ENCODE measurements around the gene CERK.

Gene CERK

DNA sequence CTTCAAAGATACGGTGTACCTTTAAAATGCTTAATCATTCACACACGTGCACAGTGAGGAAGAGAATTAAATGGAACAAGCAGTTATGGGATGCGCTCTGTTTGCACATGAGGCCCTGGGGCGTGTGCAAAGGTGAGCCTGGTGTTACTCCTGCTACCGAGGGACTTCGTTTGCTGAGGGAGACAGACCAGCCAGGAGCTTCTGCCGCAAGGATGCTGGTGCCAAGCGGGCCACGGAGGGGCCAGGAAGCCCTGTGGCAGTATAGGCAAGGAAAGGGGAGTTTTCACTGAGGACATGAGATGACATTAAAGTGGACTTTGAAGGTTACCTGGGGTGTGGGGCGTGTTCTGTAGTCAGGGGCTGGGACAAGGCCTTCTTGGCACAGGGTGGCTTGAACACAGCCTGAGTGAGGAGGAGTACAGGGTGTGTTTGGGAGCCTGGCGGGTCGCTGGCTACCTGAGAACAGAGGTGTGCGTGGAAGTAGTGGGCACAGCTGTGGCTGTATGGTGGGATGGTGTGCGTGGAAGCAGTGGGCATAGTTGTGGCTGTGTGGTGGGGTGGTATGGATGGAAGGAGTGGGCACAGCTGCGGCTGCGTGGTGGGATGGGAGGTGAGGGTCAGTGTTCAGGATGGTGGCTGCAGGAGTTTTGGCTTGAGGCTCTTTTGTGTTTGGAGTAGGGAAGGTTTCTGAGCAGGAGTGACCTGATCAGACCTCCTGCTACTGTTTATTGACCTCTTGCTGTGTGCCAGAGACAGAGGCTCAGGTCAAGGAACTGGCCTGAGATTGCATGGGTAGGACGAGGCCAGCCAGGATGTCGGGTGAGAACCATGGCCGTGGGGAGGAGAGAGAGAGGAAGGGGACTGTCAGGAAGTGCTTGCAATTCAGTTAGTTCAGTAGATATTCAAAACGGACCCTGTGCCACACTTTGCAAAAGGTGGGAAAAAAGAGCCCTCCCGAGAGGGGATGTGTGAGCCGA lies 38.1 kb upstream of the CERK start:
- Histone ChIP-seq H3K9me3 (ENCODE audit: low read depth, low read length) (no peaks in the 10 kb centered on the region), H3K9ac (ENCODE audit: insufficient read length) (peak overlapping the region; percentile 8), H3K4me3 (no peak overlapping the region), H3K27ac (no peak overlapping the region), H3K36me3 (ENCODE audit: insufficient read depth, low read length) (no peaks in the 10 kb centered on the region)
- TF ChIP-seq FOXP2 (optimal IDR thresholded peaks at IDR 0.05; ENCODE audit: control extremely low read depth, extremely low read length, insufficient read depth) = no peak
- no peak for TF ChIP-seq POLR2AphosphoS5 (IDR thresholded peaks at IDR 0.05; ENCODE audit: borderline replicate concordance, low read depth, low read length)
- TF ChIP-seq EZH2 (IDR thresholded peaks at IDR 0.05) = no peak
- no peak for DNase-seq (ENCODE audit: low read depth, low spot score)

DNA sequence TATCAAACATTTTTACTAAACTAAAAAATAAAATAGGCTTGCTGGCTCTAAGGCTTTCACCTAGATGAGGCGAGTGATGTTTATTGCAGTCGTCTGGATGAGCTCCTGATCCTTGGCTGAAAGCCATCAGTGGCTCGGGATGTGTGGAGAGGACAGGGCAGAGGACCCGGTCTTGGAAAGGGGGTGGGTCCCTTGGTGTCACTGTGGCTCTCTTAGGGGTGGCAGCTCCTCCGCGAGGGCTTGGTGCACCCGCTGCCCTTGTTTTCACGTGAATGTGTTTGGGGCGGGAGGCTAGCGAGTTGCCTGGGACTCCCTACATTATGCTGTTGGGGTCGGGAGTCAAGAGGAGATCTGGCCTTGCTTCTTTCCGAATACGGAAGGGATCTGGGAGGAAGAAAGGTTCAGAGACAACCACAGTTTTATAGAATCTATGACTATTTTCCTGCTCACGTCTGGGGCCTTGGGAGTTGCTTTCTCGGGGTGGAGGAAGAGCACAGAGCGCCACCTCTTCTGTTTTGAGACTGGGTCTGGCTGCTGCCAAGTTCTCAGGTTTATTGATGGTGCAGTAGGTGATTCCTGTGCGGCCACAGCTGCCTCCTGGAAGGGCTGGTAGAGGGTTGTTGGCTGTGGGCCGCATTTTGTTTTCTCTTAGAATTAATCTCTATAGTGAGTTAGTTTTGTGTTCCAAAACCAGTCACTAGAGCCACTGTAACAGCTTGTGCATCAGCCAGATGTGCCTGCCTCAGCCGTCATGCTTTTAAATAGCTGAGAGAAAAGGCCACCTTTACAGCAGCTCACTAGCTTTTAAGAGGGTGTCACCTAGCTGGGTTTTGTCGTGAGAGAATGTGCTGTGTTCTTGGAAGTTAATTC lies 37.2 kb upstream of the CERK start:
- Histone ChIP-seq H3K9me3 (ENCODE audit: low read depth, low read length) (no peaks in the 10 kb centered on the region), H3K4me3 (no peak overlapping the region), H3K27ac (no peak overlapping the region), H3K9ac (ENCODE audit: insufficient read length) (peak overlapping the region; percentile 8), H3K36me3 (ENCODE audit: insufficient read depth, low read length) (no peaks in the 10 kb centered on the region)
- no peak for DNase-seq (ENCODE audit: low read depth, low spot score)
- TF ChIP-seq EZH2 (IDR thresholded peaks at IDR 0.05) (no peak), FOXP2 (optimal IDR thresholded peaks at IDR 0.05; ENCODE audit: control extremely low read depth, extremely low read length, insufficient read depth) (no peak), POLR2AphosphoS5 (IDR thresholded peaks at IDR 0.05; ENCODE audit: borderline replicate concordance, low read depth, low read length) (no peak)

DNA sequence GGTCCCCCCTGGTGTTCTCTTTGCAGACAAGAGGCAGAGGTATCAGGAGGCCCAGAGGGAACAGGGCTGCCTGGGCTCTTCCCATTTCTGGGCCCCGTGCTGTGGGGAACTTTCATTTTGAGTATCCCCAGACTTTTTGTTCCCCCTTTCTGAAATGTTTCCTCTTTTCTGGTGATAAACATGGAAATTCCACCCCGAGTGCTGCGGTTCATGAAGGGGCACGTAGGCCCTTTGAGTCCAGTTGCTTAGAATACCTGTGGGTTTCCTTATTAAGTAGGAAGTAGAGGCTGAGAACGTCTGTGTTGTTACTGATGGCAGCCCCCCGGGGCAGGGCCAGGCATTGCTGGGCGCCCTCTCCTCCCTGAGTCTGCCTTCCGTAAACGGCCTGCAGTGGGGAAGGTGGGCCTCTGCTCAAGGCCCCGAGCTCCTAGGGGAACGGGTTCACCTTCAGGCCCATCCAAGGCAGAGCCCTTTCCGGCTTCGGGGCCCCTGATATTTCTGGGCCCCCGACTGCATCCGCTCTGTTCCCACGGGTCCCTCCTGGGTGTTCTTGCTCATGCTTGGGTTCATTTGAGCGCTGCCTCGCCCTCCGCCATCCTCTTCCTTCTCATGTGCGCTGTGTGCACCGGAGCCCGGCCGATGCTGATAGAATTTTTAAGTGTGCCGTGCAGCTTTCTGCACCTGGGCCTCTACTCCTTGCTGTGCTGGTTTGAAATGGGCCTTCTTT lies 36.4 kb upstream of the CERK start:
- no peaks in the 10 kb centered on the region for H3K9me3 ChIP-seq (ENCODE audit: low read depth, low read length)
- peak overlapping the region; percentile 53 for H3K4me3 ChIP-seq
- no peak for TF ChIP-seq POLR2AphosphoS5 (IDR thresholded peaks at IDR 0.05; ENCODE audit: borderline replicate concordance, low read depth, low read length)
- no peak for TF ChIP-seq EZH2 (IDR thresholded peaks at IDR 0.05)
- no peak for TF ChIP-seq FOXP2 (optimal IDR thresholded peaks at IDR 0.05; ENCODE audit: control extremely low read depth, extremely low read length, insufficient read depth)
- DNase-seq (ENCODE audit: low read depth, low spot score) = no peak
- peak overlapping the region; percentile 71 for H3K27ac ChIP-seq
- no peaks in the 10 kb centered on the region for H3K36me3 ChIP-seq (ENCODE audit: insufficient read depth, low read length)
- H3K9ac ChIP-seq (ENCODE audit: insufficient read length) = peak overlapping the region; percentile 42

DNA sequence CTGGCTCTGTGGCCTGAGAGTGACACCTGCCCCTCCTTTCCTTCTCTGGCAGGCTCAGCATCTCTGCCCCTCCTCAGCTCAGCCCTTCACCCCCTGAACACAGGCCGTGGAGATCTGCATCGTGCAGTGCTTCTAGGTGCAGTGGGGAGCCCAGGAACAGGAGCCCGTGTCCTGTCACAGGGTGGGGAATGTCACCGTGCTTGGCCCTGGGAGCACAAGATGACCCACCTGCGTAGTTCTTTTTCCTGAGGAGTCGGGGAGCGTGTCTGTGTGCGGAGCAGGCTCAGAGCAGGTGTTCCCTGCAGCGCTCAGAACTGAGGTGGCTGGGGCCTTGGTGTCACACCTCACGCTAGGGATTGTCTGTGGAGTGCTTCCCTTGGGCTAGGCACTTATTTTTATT lies 35.0 kb upstream of the CERK start:
- Histone ChIP-seq H3K9ac (ENCODE audit: insufficient read length) (no peak overlapping the region), H3K4me3 (no peak overlapping the region), H3K27ac (no peak overlapping the region), H3K36me3 (ENCODE audit: insufficient read depth, low read length) (no peaks in the 10 kb centered on the region), H3K9me3 (ENCODE audit: low read depth, low read length) (no peaks in the 10 kb centered on the region)
- TF ChIP-seq FOXP2 (optimal IDR thresholded peaks at IDR 0.05; ENCODE audit: control extremely low read depth, extremely low read length, insufficient read depth) (no peak), POLR2AphosphoS5 (IDR thresholded peaks at IDR 0.05; ENCODE audit: borderline replicate concordance, low read depth, low read length) (no peak), EZH2 (IDR thresholded peaks at IDR 0.05) (no peak)
- no peak for DNase-seq (ENCODE audit: low read depth, low spot score)

DNA sequence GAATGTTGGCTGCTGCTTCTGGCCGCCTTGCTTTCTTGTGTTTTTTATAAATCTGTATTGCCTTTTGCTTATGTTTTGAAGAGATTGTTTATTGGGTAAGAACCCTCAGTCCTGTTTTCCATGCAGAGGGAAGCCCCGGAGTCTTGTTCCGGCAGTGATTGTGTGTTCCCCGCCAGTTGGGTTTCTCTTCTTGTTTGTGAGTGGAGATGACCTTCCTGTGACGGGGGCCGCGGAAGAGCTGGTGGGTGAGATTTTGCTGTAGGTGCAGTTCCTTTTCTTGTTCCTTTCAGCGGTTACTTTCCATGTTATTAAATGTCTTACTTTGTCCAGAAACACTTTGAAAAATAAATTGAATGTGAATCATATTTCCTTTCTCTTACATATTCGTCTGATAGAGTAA lies 32.7 kb upstream of the CERK start:
- Histone ChIP-seq H3K4me3 (no peak overlapping the region), H3K9me3 (ENCODE audit: low read depth, low read length) (no peaks in the 10 kb centered on the region), H3K9ac (ENCODE audit: insufficient read length) (no peak overlapping the region), H3K27ac (peak overlapping the region; percentile 46), H3K36me3 (ENCODE audit: insufficient read depth, low read length) (no peaks in the 10 kb centered on the region)
- no peak for DNase-seq (ENCODE audit: low read depth, low spot score)
- TF ChIP-seq FOXP2 (optimal IDR thresholded peaks at IDR 0.05; ENCODE audit: control extremely low read depth, extremely low read length, insufficient read depth) (no peak), POLR2AphosphoS5 (IDR thresholded peaks at IDR 0.05; ENCODE audit: borderline replicate concordance, low read depth, low read length) (no peak), EZH2 (IDR thresholded peaks at IDR 0.05) (no peak)

DNA sequence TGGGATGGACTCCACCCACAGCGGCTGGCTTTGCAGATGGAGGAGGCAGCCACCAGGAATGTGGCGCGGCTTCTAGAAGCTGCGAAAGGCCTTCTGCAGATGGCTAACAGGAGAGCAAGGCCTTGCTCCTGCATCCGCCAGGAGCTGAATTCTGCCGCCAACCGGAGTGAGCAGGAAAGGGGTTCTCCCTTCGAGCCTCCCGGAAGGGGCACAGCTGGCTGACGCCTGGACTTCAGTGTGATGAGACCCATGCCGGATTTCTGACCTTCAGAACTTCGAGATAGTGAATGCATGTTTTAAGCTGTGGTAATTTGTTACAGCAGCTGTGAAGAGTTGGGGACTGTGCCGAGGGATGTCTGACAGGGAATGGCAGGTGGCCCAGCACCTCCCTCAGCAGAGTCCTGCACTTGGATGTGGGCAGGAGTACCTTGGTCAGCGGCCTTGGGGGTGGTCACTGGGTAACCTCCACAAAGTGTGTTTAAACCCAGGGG lies 32.1 kb upstream of the CERK start:
- H3K4me3 ChIP-seq = no peak overlapping the region
- no peak for TF ChIP-seq FOXP2 (optimal IDR thresholded peaks at IDR 0.05; ENCODE audit: control extremely low read depth, extremely low read length, insufficient read depth)
- TF ChIP-seq POLR2AphosphoS5 (IDR thresholded peaks at IDR 0.05; ENCODE audit: borderline replicate concordance, low read depth, low read length) = no peak
- no peak for TF ChIP-seq EZH2 (IDR thresholded peaks at IDR 0.05)
- 0 out of 2 replicates have a peak overlapping the region, but pooled peaks have one; percentile 46 for H3K27ac ChIP-seq
- no peak for DNase-seq (ENCODE audit: low read depth, low spot score)
- no peak overlapping the region for H3K9ac ChIP-seq (ENCODE audit: insufficient read length)
- no peaks in the 10 kb centered on the region for H3K9me3 ChIP-seq (ENCODE audit: low read depth, low read length)
- no peaks in the 10 kb centered on the region for H3K36me3 ChIP-seq (ENCODE audit: insufficient read depth, low read length)

DNA sequence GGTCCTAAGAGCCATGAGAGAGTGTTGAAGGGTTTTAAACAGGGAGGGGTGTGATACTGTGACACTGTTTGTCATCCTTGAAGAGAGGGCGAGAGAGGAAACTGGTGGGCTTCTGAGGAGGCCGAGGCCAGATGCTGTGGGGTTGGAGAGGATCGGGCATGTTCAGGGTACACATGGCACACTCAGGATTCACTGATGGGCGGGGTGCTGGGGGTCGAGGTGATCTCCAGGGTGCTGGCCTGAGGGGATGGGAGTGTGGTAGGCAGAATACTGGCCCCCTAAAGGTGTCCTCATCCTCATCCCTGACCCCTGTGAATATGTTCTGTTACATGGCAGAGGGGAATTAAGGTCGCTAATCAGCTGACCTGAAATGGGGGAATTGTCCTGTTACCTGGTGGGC lies 31.7 kb upstream of the CERK start:
- Histone ChIP-seq H3K4me3 (no peak overlapping the region), H3K9me3 (ENCODE audit: low read depth, low read length) (no peaks in the 10 kb centered on the region), H3K9ac (ENCODE audit: insufficient read length) (no peak overlapping the region), H3K36me3 (ENCODE audit: insufficient read depth, low read length) (no peaks in the 10 kb centered on the region), H3K27ac (no peak overlapping the region)
- no peak for DNase-seq (ENCODE audit: low read depth, low spot score)
- TF ChIP-seq EZH2 (IDR thresholded peaks at IDR 0.05) = no peak
- no peak for TF ChIP-seq POLR2AphosphoS5 (IDR thresholded peaks at IDR 0.05; ENCODE audit: borderline replicate concordance, low read depth, low read length)
- no peak for TF ChIP-seq FOXP2 (optimal IDR thresholded peaks at IDR 0.05; ENCODE audit: control extremely low read depth, extremely low read length, insufficient read depth)

Data from SK-N-MC (cell line).